ENCODE results near the gene SF3B3.

DNA sequence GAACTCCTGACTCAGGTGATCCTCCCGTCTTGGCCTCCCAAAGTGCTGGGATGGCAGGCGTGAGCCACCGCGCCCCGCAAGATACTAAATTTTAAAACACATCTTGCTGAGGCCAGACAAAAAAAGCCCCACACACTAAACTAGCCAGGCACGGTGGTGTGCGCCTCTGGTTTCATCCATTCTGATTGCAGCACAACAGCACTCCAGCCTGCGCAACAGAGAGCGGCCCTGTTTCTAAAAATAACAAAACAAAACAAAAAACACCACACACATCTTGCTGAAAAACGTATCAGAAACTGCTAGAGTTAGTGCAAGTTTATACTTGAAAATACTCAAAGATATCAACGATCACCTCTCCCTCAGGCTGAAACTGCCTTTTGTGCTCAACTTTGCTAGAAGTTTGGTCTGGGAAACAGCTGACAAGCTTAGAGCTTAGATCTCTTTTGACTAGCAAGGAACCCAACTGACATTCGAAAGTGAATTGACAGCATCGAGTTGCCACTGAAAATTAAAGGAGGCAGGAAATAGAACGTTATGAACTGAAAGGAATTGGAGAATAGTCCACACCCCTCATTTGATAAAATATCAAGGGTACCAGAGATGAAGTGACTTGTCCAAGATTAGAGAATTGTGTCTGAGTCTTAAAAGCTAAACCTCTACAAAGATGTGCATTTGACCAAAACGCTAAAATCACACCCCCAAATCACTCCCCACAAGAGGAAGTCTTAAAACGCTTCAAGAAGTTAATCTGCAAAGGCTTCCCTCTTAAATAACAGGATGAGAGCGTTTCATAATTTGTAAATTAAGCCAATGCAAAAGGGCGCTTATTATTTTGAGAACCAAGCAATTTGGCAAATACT lies 1.2 kb upstream of the SF3B3 start:
- TF ChIP-seq POLR2AphosphoS5 (IDR thresholded peaks at IDR 0.05; ENCODE audit: low read depth, low read length) (no peak), CTCF (IDR thresholded peaks at IDR 0.05 in 2 of 3, conservative IDR thresholded peaks at IDR 0.05 in 1 of 3; ENCODE audit: borderline replicate concordance in 1 of 3, insufficient read depth in 1 of 3, low read depth in 2 of 3, low read length in 2 of 3) (no peak), SIN3A (IDR thresholded peaks at IDR 0.05; ENCODE audit: low read depth) (no peak), EZH2 (IDR thresholded peaks at IDR 0.05) (no peak), SP1 (IDR thresholded peaks at IDR 0.05; ENCODE audit: low read depth) (no peak), JUND (IDR thresholded peaks at IDR 0.05) (no peak), EGR1 (IDR thresholded peaks at IDR 0.05; ENCODE audit: low read depth) (no peak), MAX (IDR thresholded peaks at IDR 0.05) (no peak), ZNF274 (IDR thresholded peaks at IDR 0.05; ENCODE audit: low read depth, low read length) (no peak), POLR2A (IDR thresholded peaks at IDR 0.05; ENCODE audit: borderline replicate concordance, extremely low read depth, insufficient read depth, insufficient read length) (no peak), RAD21 (IDR thresholded peaks at IDR 0.05; ENCODE audit: low read depth) (no peak)
- TF ChIP-seq, protein P1, sequence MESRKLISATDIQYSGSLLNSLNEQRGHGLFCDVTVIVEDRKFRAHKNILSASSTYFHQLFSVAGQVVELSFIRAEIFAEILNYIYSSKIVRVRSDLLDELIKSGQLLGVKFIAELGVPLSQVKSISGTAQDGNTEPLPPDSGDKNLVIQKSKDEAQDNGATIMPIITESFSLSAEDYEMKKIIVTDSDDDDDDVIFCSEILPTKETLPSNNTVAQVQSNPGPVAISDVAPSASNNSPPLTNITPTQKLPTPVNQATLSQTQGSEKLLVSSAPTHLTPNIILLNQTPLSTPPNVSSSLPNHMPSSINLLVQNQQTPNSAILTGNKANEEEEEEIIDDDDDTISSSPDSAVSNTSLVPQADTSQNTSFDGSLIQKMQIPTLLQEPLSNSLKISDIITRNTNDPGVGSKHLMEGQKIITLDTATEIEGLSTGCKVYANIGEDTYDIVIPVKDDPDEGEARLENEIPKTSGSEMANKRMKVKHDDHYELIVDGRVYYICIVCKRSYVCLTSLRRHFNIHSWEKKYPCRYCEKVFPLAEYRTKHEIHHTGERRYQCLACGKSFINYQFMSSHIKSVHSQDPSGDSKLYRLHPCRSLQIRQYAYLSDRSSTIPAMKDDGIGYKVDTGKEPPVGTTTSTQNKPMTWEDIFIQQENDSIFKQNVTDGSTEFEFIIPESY (IDR thresholded peaks at IDR 0.05; ENCODE audit: extremely low read depth, insufficient replicate concordance, low read length): no peak
- TF ChIP-seq, protein P2, sequence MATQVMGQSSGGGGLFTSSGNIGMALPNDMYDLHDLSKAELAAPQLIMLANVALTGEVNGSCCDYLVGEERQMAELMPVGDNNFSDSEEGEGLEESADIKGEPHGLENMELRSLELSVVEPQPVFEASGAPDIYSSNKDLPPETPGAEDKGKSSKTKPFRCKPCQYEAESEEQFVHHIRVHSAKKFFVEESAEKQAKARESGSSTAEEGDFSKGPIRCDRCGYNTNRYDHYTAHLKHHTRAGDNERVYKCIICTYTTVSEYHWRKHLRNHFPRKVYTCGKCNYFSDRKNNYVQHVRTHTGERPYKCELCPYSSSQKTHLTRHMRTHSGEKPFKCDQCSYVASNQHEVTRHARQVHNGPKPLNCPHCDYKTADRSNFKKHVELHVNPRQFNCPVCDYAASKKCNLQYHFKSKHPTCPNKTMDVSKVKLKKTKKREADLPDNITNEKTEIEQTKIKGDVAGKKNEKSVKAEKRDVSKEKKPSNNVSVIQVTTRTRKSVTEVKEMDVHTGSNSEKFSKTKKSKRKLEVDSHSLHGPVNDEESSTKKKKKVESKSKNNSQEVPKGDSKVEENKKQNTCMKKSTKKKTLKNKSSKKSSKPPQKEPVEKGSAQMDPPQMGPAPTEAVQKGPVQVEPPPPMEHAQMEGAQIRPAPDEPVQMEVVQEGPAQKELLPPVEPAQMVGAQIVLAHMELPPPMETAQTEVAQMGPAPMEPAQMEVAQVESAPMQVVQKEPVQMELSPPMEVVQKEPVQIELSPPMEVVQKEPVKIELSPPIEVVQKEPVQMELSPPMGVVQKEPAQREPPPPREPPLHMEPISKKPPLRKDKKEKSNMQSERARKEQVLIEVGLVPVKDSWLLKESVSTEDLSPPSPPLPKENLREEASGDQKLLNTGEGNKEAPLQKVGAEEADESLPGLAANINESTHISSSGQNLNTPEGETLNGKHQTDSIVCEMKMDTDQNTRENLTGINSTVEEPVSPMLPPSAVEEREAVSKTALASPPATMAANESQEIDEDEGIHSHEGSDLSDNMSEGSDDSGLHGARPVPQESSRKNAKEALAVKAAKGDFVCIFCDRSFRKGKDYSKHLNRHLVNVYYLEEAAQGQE (IDR thresholded peaks at IDR 0.05; ENCODE audit: low read depth): no peak
